ENCODE measurements around the gene TUBGCP2.
"Not testable (repeated sequence)": the region's sequence is repeated elsewhere in the genome, so short reads cannot be mapped to it uniquely, and the experiment has no call there.

TUBGCP2 gene

DNA sequence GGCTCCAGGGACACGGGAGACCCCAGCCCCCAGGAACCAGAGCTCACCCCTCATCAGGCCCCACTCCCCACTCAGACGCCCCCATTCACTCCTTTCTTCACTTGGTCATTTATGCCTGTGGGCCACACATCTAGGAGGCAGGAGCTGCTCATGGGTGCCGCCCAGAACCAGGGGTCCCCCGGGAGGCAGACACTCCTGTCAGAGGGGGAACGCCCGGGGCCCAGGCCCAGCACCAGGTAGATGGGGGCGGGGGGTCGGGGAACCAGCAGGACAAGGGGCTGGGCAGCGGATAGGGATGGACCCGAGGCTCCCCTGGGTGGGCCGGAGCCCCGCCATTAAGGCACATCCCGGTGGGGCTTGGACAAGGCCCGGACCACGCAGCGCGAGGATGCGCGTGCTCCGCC lies 16.2 kb upstream of the TUBGCP2 start:
- no peaks in the 10 kb centered on the region for H3K9me3 Mint-ChIP-seq
- DNase-seq = no peak
- H3K4me3 Mint-ChIP-seq = peak overlapping the region; percentile 74 to 75
- H3K27me3 Mint-ChIP-seq = peaks cover 34 to 51% of the 10 kb centered on the region in 2 donors
- peak overlapping the region in 1 of 2 donors; percentile 67 for H3K27ac Mint-ChIP-seq
- H3K4me1 Mint-ChIP-seq (ENCODE audit: low read depth in 2 of 2) = peaks cover 2 to 7% of the 10 kb centered on the region in 2 donors
- peaks cover 5% of the 10 kb centered on the region for H3K36me3 Mint-ChIP-seq (ENCODE audit: insufficient read depth)
- ATAC-seq (replicated peaks) = no peak

DNA sequence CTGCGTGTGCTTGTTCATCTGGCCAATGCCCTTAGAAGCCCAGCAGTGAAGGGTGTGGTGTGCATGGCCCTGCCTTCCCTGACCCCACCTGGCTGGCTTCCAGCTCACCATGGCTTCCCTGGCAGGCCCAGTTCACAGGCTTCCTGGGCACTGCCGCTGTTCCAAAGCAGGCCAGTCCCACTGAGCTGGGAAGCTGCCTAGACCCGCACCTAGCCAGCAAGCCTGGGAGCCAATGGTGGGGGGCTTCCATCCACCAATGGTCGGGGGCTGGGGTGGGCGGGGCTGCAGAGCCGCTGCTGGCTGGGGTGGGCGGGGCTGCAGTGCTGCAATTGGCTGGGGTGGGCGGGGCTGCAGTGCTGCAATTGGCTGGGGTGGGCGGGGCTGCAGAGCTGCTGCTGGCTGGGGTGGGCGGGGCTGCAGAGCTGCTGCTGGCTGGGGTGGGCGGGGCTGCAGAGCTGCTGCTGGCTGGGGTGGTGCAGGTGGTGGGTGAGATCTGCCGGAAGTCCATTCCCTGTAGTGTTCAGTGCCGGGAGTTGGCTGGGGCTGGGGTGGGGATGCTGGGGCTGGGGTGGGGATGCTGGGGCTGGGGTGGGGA lies 15.6 kb upstream of the TUBGCP2 start:
- ATAC-seq (replicated peaks) = peak; percentile 82
- H3K27me3 Mint-ChIP-seq = peaks cover 28 to 48% of the 10 kb centered on the region in 2 donors
- H3K36me3 Mint-ChIP-seq (ENCODE audit: insufficient read depth) = peaks cover 5% of the 10 kb centered on the region
- H3K9me3 Mint-ChIP-seq = no peaks in the 10 kb centered on the region
- peak in 1 of 3 experiments; percentile 37 for DNase-seq
- peaks cover 0 to 8% of the 10 kb centered on the region in 2 donors for H3K4me1 Mint-ChIP-seq (ENCODE audit: low read depth in 2 of 2)
- H3K27ac Mint-ChIP-seq = no peak overlapping the region
- H3K4me3 Mint-ChIP-seq = no peak overlapping the region

DNA sequence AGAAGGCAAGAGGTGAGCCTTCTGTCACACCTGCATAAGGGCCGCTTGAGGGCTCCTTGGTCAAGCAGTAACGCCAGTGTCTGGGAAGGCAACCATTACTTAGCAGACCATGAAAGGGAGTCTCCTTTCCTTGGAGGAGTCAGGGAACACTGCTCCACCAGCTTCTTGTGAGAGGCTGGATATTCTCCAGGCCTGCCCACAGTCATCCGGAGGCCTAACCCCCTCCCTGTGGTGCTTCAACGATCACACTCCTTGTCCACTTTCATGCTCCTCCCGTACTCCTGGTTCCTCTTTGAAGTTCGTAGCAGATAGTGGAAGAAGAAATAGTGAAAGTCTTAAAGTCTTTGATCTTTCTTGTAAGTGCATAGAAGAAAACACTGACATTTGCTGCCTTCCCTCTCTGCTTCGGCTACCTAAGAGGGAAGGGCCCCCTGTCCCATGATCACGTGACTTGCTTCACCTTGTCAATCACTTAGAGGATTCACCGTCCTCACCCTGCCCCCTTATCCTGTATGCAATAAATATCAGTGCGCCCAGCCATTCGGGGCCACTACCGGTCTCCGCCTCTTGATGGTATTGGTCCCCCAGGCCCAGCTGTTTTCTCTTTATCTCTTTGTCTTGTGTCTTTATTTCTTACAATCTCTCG lies 13.5 kb upstream of the TUBGCP2 start:
- not testable (repeated sequence) for H3K9me3 Mint-ChIP-seq; DNase-seq; H3K36me3 Mint-ChIP-seq (ENCODE audit: insufficient read depth); H3K4me3 Mint-ChIP-seq; H3K27ac Mint-ChIP-seq; ATAC-seq (replicated peaks)
- peaks cover 20 to 33% of the 10 kb centered on the region in 2 donors for H3K27me3 Mint-ChIP-seq
- peaks cover 0 to 11% of the 10 kb centered on the region in 2 donors for H3K4me1 Mint-ChIP-seq (ENCODE audit: low read depth in 2 of 2)

DNA sequence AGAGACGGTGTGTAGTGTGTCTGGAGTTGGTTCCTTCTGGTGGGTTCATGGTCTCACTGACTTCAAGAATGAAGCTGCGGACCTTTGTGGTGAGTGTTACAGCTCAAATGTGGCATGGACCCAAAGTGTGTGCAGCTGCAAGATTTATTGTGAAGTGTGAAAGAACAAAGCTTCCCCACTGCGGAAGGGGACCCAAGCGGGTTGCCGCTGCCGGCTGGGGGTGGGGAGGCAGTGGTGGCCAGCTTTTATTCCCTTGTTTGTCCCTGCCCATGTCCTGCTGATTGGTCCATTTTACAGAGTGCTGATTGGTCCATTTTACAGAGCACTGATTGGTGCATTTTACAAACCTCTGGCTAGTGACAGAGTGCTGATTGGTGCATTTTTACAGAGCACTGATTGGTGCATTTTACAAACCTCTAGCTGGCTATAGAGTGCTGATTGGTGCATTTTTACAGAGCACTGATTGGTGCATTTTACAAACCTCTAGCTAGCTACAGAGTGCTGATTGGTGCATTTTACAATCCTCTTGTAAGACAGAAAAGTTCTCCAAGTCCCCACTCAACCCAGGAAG lies 12.3 kb upstream of the TUBGCP2 start:
- H3K27ac Mint-ChIP-seq; H3K4me1 Mint-ChIP-seq (ENCODE audit: low read depth in 2 of 2); H3K4me3 Mint-ChIP-seq; H3K36me3 Mint-ChIP-seq (ENCODE audit: insufficient read depth); DNase-seq; ATAC-seq (replicated peaks); H3K9me3 Mint-ChIP-seq: not testable (repeated sequence)
- peaks cover 7 to 20% of the 10 kb centered on the region in 2 donors for H3K27me3 Mint-ChIP-seq

DNA sequence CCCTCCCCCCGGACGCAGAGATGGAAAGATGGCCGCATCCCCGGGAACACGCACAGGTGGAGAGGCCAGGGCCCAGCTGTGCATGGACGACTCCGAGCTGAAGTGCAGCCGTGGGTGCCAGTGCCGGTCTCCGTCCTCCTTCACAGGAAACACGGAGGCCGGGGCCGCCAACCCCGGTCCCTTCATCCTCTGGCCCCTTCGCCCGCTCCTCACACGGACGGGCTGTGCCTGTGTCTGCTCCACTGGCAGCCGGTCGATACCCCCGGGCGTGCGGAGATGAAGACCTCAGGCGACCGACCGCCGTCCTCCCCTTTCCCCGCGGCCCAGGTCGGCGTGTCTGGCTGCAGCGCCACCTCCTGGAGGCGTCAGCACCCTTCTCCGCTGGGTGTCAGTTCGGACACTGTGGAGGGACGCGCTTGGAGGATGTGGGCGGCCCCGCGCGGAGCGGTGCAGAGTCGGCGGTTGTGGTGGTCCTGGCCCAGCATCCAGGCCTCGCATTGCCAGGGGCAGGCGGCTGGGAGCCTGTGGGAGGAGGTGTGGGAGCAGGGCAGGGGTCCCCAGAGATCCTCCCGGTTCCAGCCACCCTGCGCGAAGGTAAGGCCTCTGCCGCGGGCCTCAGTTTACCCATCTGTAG lies 9.9 kb upstream of the TUBGCP2 start:
- peaks cover 5 to 6% of the 10 kb centered on the region in 2 donors for H3K4me1 Mint-ChIP-seq (ENCODE audit: low read depth in 2 of 2)
- no peaks in the 10 kb centered on the region for H3K9me3 Mint-ChIP-seq

DNA sequence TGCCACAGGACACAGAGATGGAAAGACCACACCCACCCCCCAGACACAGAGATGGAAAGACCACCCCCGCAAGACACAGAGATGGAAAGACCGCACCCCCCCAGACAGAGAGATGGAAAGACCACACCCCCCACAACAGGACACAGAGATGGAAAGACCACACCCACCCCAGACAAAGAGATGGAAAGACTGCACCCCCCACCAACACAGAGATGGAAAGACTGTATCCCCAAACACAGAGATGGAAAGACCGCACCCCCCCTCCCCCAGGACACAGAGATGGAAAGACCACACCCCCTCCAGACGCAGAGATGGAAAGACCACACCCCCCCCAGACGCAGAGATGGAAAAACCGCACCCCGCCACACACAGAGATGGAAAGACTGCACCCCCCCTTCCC lies 8.1 kb upstream of the TUBGCP2 start:
- peaks cover 5% of the 10 kb centered on the region for H3K36me3 Mint-ChIP-seq (ENCODE audit: insufficient read depth)
- DNase-seq = no peak
- H3K27ac Mint-ChIP-seq = no peak overlapping the region
- no peak overlapping the region for H3K4me3 Mint-ChIP-seq
- H3K9me3 Mint-ChIP-seq = no peaks in the 10 kb centered on the region
- ATAC-seq (replicated peaks) = no peak
- H3K4me1 Mint-ChIP-seq (ENCODE audit: low read depth in 2 of 2) = peaks cover 5 to 6% of the 10 kb centered on the region in 2 donors
- H3K27me3 Mint-ChIP-seq = peaks cover 0 to 9% of the 10 kb centered on the region in 2 donors

More for the DNA sequence above, 9.9 kb upstream of the TUBGCP2 start:
- peak overlapping the region; percentile 40 to 41 for H3K4me3 Mint-ChIP-seq
- peaks cover 4% of the 10 kb centered on the region for H3K36me3 Mint-ChIP-seq (ENCODE audit: insufficient read depth)
- DNase-seq (peak; percentile 64 to 71 (median 70)), ATAC-seq (replicated peaks) (peak; percentile 96)
- no peak overlapping the region for H3K27ac Mint-ChIP-seq
- H3K27me3 Mint-ChIP-seq = peaks cover 0 to 9% of the 10 kb centered on the region in 2 donors

DNA sequence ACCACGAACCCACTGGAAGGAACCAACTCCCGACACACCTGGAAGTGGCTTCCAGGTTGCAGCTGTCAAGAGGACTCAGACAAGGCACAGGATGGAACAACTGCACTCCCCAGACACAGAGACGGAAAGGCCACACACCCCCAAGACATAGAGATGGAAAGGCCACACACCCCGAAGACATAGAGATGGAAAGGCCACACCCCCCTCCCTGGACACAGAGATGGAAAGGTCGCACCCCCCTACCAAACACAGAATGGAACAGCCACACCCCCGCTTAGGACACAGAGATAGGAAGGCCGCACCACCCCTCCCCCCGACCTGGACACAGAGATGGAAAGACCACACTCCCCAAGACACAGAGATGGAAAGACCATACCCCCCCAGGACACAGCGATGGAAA lies 7.6 kb upstream of the TUBGCP2 start:
- ATAC-seq (replicated peaks) (no peak), DNase-seq (no peak)
- Mint-ChIP-seq H3K27me3 (peaks cover 0 to 9% of the 10 kb centered on the region in 2 donors), H3K27ac (no peak overlapping the region), H3K36me3 (ENCODE audit: insufficient read depth) (peaks cover 8% of the 10 kb centered on the region), H3K4me1 (ENCODE audit: low read depth in 2 of 2) (peaks cover 5 to 6% of the 10 kb centered on the region in 2 donors), H3K4me3 (no peak overlapping the region), H3K9me3 (no peaks in the 10 kb centered on the region)

DNA sequence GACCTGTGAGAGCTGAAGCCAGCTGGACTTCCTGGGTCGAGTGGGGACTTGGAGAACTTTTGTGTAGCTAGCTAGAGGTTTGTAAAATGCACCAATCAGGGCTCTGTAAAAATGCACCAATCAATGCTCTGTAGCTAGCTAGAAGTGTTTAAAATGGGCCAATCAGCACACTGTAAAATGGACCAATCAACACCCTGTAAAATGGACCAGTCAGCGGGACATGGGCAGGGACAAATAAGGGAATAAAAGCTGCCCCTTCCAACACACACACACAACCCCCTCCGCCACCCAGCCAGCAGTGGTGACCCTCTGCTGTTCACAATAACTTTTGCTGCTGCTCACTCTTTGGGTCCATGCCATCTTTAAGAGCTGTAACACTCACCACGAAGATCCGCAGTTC lies 7.2 kb upstream of the TUBGCP2 start:
- Mint-ChIP-seq H3K27me3 (peaks cover 0 to 9% of the 10 kb centered on the region in 2 donors), H3K4me3 (no peak overlapping the region), H3K27ac (no peak overlapping the region), H3K36me3 (ENCODE audit: insufficient read depth) (peaks cover 11% of the 10 kb centered on the region), H3K4me1 (ENCODE audit: low read depth in 2 of 2) (peaks cover 5 to 6% of the 10 kb centered on the region in 2 donors), H3K9me3 (no peaks in the 10 kb centered on the region)
- ATAC-seq (replicated peaks) = no peak
- no peak for DNase-seq

DNA sequence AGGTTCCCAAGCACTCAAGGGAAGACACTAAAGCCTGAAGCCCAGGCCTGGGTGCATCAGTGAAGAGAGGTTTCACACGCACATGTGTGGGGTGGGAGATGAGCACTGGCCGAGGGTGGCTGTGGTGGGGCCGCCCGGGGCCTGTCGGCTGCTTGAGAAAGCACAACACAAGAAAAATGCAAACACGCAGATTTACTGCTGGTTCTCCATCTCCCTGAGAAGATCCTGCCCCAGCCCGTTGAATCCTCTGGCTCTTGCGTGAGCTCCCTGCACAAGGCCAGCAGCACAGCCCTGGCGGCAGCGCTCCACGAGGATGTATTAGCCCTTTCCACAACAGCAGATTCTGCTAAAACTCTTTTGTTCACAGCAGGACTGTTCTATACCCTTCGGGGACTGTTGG lies 6.2 kb upstream of the TUBGCP2 start:
- peaks cover 0 to 9% of the 10 kb centered on the region in 2 donors for H3K27me3 Mint-ChIP-seq
- H3K36me3 Mint-ChIP-seq (ENCODE audit: insufficient read depth) = peaks cover 17% of the 10 kb centered on the region
- H3K27ac Mint-ChIP-seq = peak overlapping the region; percentile 33 to 50
- H3K4me3 Mint-ChIP-seq = no peak overlapping the region
- peaks cover 5 to 6% of the 10 kb centered on the region in 2 donors for H3K4me1 Mint-ChIP-seq (ENCODE audit: low read depth in 2 of 2)
- H3K9me3 Mint-ChIP-seq = no peaks in the 10 kb centered on the region
- ATAC-seq (replicated peaks) (no peak), DNase-seq (no peak)

DNA sequence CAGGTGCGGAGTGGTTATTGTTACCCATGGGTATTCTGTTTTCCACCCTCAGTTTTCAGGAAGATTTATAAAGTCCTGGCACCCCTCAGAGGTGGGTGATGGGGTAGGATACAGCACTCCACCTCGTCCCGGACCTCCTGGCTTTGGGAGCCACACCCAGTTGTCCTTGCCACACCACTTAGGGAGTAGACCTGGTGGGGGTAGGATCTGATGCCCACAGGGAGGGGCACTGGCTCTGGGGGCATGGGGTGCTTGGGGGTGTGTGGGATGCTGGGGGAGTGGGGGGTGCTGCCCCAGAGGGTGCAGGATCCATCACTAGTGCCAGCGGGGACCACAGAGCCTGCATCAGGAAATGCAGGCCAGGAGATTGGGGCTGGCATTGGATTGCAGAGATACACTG lies 4.5 kb upstream of the TUBGCP2 start:
- Mint-ChIP-seq H3K27me3 (no peaks in the 10 kb centered on the region), H3K4me3 (no peak overlapping the region), H3K27ac (no peak overlapping the region), H3K36me3 (ENCODE audit: insufficient read depth) (peaks cover 31% of the 10 kb centered on the region), H3K9me3 (no peaks in the 10 kb centered on the region), H3K4me1 (ENCODE audit: low read depth in 2 of 2) (peaks cover 1 to 7% of the 10 kb centered on the region in 2 donors)
- DNase-seq (no peak), ATAC-seq (replicated peaks) (no peak)

DNA sequence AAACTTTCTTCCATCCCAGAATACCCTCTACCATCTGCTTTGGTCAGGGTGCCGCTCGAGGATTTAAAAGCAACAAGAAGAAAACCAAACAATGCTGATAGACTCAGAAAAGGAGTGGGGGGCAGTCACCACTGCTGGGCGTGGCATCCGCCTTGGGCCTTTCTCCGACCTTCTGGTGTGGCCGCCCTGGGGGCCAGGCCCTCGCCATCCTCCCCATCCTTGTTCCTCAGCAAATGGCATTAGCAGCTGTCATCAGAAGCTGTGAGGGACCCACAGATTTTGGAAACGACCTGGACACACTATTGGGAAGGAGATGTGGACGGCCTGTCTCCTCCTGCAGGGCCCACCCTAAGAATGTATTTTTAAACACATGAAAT lies 4.1 kb upstream of the TUBGCP2 start:
- H3K27ac Mint-ChIP-seq = no peak overlapping the region
- ATAC-seq (replicated peaks) (no peak), DNase-seq (no peak)
- no peak overlapping the region for H3K4me3 Mint-ChIP-seq
- no peaks in the 10 kb centered on the region for H3K9me3 Mint-ChIP-seq
- peaks cover 36% of the 10 kb centered on the region for H3K36me3 Mint-ChIP-seq (ENCODE audit: insufficient read depth)
- H3K27me3 Mint-ChIP-seq = no peaks in the 10 kb centered on the region
- peaks cover 6 to 11% of the 10 kb centered on the region in 2 donors for H3K4me1 Mint-ChIP-seq (ENCODE audit: low read depth in 2 of 2)

DNA sequence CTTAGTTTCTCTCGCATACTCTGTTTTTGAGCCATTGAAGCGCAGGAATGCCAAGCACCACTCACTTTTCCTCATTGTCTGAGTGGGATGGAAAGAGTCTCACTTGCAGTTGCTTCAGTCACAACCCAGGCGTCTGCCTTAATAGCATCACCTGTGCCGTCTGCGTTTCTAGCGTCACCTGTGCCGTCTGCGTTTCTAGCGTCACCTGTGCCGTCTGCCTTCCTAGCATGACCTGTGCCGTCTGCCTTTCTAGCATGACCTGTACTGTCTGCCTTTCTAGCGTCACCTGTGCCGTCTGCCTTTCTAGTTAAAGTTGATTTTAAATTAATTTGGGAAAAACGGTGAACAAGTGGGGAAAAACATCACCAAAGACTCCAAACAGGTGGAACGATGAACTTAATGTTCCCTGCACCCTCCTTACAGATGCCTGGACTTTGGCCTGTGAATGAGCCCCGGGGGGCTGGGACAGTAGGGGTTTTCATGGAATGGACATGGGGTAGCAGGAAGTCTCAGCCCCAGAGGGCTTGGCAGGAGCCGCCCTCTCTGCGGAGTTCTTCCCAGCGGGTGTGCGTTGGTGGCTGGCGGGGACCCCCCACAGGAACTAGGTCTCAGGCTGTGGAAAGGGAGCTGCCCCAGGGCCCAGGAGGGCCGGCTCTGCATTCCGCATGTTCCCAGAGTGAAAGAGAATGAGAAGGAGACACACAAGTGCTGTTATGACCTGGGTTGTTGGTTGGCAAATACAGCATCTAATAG lies 3.5 kb upstream of the TUBGCP2 start:
- Mint-ChIP-seq H3K4me3 (no peak overlapping the region), H3K9me3 (no peaks in the 10 kb centered on the region), H3K4me1 (ENCODE audit: low read depth in 2 of 2) (peaks cover 10 to 16% of the 10 kb centered on the region in 2 donors), H3K36me3 (ENCODE audit: insufficient read depth) (peaks cover 38% of the 10 kb centered on the region), H3K27ac (no peak overlapping the region), H3K27me3 (no peaks in the 10 kb centered on the region)
- DNase-seq (no peak), ATAC-seq (replicated peaks) (no peak)

DNA sequence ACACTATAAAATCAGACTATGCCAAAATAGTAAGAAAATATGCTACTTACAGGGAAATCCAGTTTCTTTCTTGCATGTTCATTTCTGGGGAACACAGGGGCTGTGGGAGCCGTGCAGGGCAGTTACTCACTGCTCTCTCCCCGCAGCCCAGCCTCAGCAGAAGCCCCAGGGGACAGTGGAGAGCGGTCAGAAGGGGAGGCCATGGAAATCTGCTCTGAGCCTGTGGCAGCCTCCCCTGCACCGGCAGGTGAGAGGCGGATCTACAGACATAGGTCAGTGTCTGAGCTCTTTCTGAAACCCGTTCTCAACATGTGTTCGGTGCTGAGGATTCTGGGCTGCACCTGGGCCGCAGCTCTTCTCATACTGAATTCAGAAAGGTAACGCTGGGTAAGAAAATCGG lies 2.9 kb upstream of the TUBGCP2 start:
- ATAC-seq (replicated peaks) (no peak), DNase-seq (no peak)
- Mint-ChIP-seq H3K4me1 (ENCODE audit: low read depth in 2 of 2) (peaks cover 15 to 19% of the 10 kb centered on the region in 2 donors), H3K4me3 (no peak overlapping the region), H3K27me3 (no peaks in the 10 kb centered on the region), H3K27ac (no peak overlapping the region), H3K36me3 (ENCODE audit: insufficient read depth) (peaks cover 40% of the 10 kb centered on the region), H3K9me3 (no peaks in the 10 kb centered on the region)

All from effector memory CD8-positive, alpha-beta T cell (primary cell).